NCI-H69 (cell line): ENCODE data around the gene PTPRQ.
A peak's percentile ranks its signal among the peaks of the same experiment; 100 is the strongest.

Source experiments
- DNase-seq: peaks from one replicate; lab custom pipeline; 2025; lab: John Stamatoyannopoulos, UW

The PTPRQ gene

DNA sequence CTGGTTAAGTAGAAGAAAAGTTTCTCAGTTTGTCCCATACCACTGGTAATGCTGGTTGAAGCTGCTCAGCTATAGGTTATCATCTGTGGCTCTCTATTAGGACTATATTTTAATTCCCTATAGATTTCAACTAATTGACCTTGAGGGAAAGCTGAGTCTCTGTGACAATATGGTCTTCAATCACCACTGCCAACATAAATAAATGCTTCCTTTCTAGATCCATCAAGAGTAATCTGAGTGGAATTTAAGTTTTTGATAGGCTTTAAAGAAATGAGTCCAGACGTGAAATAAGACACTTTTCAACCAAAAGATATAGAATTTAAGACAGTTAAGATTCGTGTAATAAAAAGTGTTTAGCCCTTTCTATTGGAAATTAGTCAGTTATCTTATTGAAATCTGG is 199.9 kb downstream of the PTPRQ start:
- no peak for DNase-seq

- peak; percentile 45 for DNase-seq
Measured at GRCh38 chr12:80648881-80649280, 204.8 kb downstream of the PTPRQ start.

DNA sequence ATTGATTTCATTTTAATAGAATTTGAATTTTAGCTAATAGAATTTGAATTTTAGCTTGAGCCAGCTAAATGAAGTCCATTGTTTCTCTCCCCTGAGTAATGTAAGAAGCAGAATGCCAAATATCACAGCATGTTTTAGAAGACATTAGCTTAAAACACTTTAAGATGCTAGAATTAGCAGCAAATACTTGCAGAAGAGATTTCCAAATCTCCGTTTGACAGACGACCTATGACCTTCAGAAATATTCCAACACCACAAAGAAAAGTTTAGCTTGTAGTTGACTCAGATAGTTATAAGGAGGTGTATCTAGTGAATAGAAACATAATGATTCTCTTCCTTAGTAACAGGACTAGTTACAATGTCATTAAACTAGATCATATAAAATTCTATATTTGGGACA is 211.7 kb downstream of the PTPRQ start:
- DNase-seq: no peak

- DNase-seq: no peak
Measured at GRCh38 chr12:80659512-80660063, 215.6 kb downstream of the PTPRQ start.

DNA sequence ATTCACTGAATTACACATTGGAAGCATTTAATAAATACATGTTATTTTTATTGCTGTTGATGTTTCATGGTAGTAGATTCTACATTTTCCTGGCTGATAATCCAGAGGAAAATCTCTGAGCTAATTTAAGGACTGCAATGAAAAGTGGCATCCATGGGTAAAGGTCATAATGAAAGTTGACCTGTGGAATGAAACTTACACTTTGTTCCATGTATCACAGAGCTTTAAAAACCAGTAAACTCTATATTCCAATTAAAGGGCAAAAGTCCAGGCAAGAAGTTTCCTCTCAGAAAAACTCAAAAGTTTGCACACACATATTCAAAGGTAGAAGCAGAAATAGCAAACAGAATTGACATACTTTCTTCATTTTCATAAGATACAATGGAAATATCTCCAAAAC is 218.6 kb downstream of the PTPRQ start:
- DNase-seq: no peak

DNA sequence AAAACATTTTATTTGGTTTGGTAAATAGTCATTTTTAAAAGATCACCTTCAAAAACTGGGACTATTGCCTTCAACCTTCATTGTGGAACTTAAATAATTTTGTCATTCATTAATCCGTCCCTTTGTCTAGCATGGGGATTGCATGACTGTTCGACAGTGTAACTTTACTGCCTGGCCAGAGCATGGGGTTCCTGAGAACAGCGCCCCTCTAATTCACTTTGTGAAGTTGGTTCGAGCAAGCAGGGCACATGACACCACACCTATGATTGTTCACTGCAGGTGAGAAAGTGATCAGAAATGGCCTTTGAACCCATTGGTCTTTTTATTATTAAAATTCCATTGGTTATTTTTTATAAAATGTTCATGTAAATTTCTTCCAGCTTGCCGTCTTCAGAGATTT is 226.2 kb downstream of the PTPRQ start:
- no peak for DNase-seq

GRCh38 chr12:80676042-80676636 is 232.1 kb downstream of the PTPRQ start:
- DNase-seq: peak; percentile 33

DNA sequence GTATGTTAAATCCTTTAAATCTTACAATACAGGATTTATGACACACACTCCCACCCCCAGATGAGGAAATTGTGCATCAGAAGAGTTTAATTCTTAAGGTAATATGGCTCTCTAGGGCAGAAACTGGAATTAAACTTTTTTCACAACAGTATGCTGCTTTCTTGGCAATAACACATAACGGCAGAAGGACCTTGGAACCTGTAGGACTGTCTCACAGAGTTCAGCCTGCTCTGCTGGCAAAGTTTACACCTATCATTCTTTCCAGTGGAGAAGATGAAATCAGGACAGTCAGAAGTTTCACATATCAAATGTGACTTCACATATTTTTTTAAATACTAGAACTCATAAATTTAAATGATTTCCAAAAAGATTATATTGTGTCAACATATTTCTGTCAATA is 232.8 kb downstream of the PTPRQ start:
- DNase-seq: no peak

DNA sequence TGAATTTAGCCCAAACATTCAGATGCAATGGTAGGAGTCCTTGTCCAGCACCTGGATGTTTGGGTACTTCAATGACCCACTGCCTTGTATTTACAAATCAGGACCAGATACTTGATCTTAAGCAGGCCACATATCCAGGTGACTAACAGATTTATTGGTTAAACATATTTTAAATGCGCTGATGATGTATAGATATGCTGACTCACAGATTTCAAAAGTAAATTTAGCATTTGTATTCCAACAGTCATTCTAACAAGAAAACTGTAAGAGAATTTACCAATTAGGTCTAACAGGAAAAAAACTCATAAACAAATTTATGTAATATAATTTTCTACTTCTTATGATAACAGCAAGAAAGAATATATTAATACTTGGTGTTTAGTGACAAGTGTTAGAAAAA is 234.0 kb downstream of the PTPRQ start:
- no peak for DNase-seq

DNA sequence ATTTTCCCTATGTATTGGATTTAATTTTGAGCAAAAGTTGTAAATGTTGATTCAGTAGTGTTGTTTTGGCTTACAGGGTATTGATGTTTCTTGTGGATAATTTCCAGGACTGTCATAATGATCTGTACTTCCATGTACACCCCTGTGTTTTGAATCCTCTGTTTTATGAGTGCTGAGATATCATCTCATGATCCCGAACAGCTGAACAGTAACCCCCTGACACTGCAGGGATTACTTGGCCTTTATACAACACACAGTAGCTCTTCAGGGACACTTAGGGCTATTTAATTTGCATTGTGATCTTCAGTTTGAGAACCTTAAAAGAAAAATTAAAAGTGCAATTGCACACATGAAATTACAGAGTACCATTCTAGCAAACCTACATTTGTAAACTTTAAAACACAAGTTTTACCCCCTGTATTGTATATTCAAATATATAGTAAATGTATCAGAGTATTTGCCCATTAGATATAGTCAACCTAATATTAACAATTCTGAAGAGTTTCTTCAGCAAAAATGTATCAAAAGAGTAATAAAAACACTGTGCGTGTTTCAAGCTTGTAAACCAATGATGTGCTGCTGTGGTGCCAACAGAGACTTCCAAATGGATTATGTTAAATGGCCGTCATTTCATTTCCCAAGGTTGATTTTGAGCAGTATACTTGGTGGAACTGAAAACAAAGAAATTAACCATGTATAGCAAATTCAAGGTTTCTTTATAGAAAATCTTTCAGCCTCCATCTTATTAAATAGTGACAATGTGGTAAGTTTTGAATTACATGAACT is 235.5 kb downstream of the PTPRQ start:
- DNase-seq: peak; percentile 45

- peak; percentile 71 for DNase-seq
Measured at GRCh38 chr12:80681287-80681686, 237.3 kb downstream of the PTPRQ start.

GRCh38 chr12:80681786-80682185 is 237.8 kb downstream of the PTPRQ start:
- DNase-seq: no peak

DNA sequence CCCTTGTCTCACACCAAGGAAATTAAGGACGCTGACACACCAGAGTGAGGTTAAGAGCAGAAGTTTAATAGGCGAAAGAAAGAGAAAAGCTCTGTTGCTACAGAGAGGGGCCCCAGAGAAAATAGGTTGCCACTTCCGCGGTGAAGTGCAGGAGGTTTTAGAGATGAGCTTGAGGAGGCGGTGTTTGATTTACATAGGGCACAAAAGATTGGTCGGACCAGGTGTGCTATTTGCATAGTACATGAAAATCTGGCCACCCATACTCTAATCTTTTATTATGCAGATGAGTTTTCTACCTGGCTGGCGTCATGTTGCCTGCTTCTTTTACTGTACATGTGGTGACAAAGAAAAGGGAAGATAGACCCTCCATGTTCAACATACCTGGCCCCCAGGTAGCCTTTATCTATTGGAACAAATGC is 240.1 kb downstream of the PTPRQ start:
- DNase-seq: peak; percentile 99

DNA sequence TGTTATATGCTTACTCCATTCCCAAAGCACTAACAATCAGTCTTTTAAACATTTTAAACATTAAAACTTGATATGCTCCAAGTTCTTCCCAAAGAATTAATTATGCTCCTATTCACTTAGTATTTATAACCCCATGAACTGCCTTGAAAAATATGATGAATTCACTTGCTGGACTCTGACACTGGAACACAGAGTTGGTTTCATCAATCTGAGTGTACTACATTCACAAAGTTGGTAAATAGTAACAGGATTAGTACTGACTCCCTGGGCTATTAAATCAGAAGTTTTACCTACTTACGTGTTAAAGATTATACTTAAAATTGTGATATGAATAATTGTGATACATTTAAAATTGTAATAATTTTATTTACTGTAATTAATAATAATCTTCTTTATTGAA is 246.1 kb downstream of the PTPRQ start:
- no peak for DNase-seq

DNA sequence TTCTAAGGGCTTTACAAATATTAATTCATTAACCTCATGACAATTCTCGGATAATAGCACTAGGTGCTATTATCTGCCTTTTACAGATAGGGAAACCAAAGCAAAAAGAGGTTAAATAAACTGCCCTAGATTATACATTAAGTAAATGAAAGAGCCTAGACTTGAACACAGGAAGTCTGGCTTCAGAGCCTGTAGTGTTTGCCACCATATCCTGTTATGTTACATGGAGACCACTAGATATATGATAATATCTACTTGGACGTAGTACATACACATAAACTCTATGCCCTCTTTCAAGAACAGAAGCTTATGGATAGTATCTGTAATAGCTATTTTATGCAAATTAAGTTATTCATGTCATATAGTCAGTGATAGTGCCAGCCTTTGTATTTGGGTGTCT is 246.5 kb downstream of the PTPRQ start:
- DNase-seq: peak; percentile 34

DNA sequence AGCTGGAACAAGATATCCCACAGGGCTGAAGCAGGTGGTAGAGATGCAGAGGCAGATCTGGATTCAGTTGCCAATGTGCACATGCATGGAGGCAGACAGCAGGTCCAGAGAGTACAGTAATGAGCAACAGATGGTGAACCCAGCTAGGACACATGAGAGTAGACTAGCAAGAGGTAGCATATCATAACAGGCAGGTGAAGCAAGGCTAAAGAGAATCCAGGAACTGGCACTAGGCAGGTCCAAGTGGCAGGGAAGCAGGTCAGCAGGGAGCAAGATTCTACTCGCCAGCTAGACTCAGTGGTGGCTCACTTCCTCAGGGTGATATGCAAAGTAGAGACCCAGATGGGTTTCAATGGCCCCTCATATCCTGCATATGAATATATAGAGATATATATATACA is 248.1 kb downstream of the PTPRQ start:
- peak; percentile 96 for DNase-seq

- DNase-seq: no peak
Measured at GRCh38 chr12:80697270-80697887, 253.3 kb downstream of the PTPRQ start.

DNA sequence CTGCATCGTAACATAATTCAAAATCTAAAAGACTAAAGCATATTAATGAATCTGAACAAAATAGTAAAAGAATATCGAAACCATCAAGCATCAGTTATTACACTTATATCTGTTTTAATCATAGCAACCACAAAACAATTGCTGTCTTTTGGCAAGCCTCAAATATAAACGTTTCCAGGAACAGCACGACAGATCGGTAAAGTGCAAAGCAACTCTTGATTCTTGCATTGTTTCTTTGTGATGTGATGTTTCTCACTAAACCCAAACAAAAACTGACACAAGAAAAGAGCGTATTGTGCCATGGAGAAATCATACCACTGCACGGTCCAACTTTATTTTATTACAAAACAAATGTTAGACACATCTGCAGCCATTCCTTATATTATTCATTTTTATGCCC is 254.2 kb downstream of the PTPRQ start:
- DNase-seq: no peak

DNA sequence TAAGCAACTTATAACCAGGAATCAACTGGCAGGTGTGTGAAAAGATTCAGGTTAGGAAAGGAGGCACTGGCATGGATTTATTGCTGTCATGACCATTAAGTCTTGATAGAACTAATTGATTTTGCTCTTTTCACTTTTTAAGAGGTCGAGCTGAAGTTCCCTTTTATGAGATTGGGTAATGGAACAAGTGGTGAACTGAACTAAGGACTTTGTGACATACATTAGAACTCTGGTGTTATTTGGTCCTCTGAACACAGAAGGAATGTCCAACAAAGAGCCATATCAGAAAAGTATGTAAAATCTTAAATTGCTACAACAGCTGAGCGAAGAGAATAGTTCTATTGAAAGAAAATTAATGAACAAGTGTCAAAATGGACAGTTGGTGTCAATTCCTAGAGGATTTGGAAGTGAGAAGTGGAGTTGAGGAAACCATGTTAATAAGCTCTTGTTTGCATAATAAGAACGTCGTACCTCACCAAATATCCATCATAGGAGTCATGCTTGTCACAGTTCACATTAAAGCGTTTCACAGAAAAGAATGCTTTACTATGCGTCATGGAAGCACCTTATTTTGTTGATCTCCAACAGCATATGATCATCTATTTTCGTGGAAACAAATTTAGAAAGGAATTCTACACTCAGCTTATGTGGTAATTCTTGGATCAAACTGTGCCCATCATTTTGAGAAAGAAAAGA is 255.0 kb downstream of the PTPRQ start:
- DNase-seq: no peak

- DNase-seq: no peak
Measured at GRCh38 chr12:80700327-80700726, 256.3 kb downstream of the PTPRQ start.

DNA sequence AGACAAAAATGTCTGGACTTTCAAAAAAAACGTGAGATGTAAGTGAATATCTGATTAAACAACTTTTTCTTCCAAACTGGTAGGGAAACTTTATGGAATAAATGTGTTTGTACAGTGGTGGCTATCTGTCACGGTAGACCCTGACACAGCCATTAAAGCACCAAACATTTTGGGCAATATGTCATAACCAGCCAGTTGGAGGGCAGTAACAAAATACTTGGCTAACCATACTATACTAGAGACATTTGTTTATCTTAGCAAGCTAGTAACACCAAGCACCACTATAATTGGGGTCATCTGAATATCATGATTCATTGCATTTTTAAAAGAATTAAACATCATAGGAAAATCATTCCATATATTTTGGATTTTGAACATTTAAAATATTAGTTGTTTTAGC is 257.4 kb downstream of the PTPRQ start:
- peak; percentile 62 for DNase-seq
